ENCODE data around the gene GNPAT. TPM values are rescaled to one million over a fixed set of nuclear protein-coding genes. Genes with fewer than 3 reads are reported as not detected.

Gene GNPAT
- total and polyA plus RNA-seq, 10 of the 15 experiments (the other 5 are each of a cell fraction or from before 2014, with no cell fraction given): 24.0 to 70.6 (median 47.2) TPM

- TF ChIP-seq PKNOX1 (IDR thresholded peaks at IDR 0.05): peak; percentile 35; the same call in 1 of the 2 replicates
- no peak for TF ChIP-seq NFYB (IDR thresholded peaks at IDR 0.05; ENCODE audit: insufficient read depth, low read depth, low read length)
- no peak for TF ChIP-seq EGR1 (IDR thresholded peaks at IDR 0.05; ENCODE audit: borderline replicate concordance in 1 of 2, low read depth in 2 of 2, low read length in 2 of 2)
- TF ChIP-seq POLR2A (IDR thresholded peaks at IDR 0.05; ENCODE audit: low read depth, low read length): no peak
- no peak for TF ChIP-seq IRF3 (IDR thresholded peaks at IDR 0.05)
- peak in 1 of 2 experiments; percentile 39; a peak in 1 of 4 replicates for TF ChIP-seq ETV6 (conservative IDR thresholded peaks at IDR 0.05 in 1 of 2, IDR thresholded peaks at IDR 0.05 in 1 of 2; ENCODE audit: borderline replicate concordance in 1 of 2, low read depth in 1 of 2)
- TF ChIP-seq BRCA1 (IDR thresholded peaks at IDR 0.05; ENCODE audit: low read depth, low read length): no peak
- no peak for TF ChIP-seq SKIL (IDR thresholded peaks at IDR 0.05; ENCODE audit: low read depth, poor library complexity, severe bottlenecking)
- peak; percentile 33; the same call in 1 of the 2 replicates for TF ChIP-seq SPI1 (IDR thresholded peaks at IDR 0.05; ENCODE audit: borderline replicate concordance, insufficient read depth, low read depth, low read length)
- TF ChIP-seq GABPA (IDR thresholded peaks at IDR 0.05; ENCODE audit: low read depth): 0 out of 2 replicates have a peak, but pooled peaks have one; percentile 16
- TF ChIP-seq MXI1 (IDR thresholded peaks at IDR 0.05; ENCODE audit: low read depth, low read length): no peak
- Histone ChIP-seq H3K79me2 (ENCODE audit: control insufficient read depth, insufficient read depth, low read length) (peaks cover 5% of the 10 kb centered on the region), H3K27ac (ENCODE audit: control insufficient read depth, insufficient read depth) (peak overlapping the region; percentile 28; the same call in 1 of the 2 replicates), H3K9me3 (replicated peaks; ENCODE audit: control insufficient read depth, insufficient read depth, low read length) (no peaks in the 10 kb centered on the region), H3K4me3 (no peak overlapping the region), H3K4me1 (ENCODE audit: control insufficient read depth, insufficient read depth, low read length) (peaks cover 7% of the 10 kb centered on the region), H3K36me3 (ENCODE audit: control insufficient read depth in 2 of 2, insufficient read depth in 2 of 2, low read length in 1 of 2) (peaks cover 0 to 20% of the 10 kb centered on the region in 2 experiments; a peak in 2 of 4 replicates), H4K20me1 (ENCODE audit: control insufficient read depth, insufficient read depth) (no peaks in the 10 kb centered on the region), H3K4me2 (ENCODE audit: control insufficient read depth, insufficient read depth) (peak overlapping the region; percentile 35), H2AFZ (ENCODE audit: control insufficient read depth, low read depth, low read length) (peak overlapping the region; percentile 48), H3K27me3 (replicated peaks in 1 of 2; ENCODE audit: control insufficient read depth in 2 of 2, insufficient read depth in 2 of 2, low read length in 1 of 2) (no peaks in the 10 kb centered on the region), H3K9ac (ENCODE audit: control insufficient read depth, insufficient read depth, low read length) (no peak overlapping the region)
- BruUV-seq (replicated peaks): no TSS peak
- ChIA-PET RAD21 (ENCODE audit: unreplicated experiment) (no interaction called here), SMC1A (ENCODE audit: uncharacterized antibody, unreplicated experiment) (interaction anchor here (0.9 to 2.0 kb wide), 5 partner anchors 9 to 206 kb away, joined by 3 to 11 read pairs (median 3); no protein-coding TSS in a partner anchor), CTCF (interaction anchor here (1.0 to 1.7 kb wide), 2 partner anchors 9 to 18 kb away, joined by 4 to 6 read pairs; no protein-coding TSS in a partner anchor), POLR2A (interaction anchor here (0.6 kb wide), 2 partner anchors 129 to 163 kb away, joined by 5 read pairs; no protein-coding TSS in a partner anchor)
- peak; percentile 64 for FAIRE-seq
- ATAC-seq: peak; percentile 82
- intact Hi-C loops (cut with micrococcal nuclease; ENCODE audit: unreplicated experiment): no loop called here
- in situ Hi-C loops (cut with MboI): no loop called here
- WGBS (ENCODE audit: insufficient coverage, insufficient replicate concordance, low lambda C conversion rate, missing lambda C conversion rate): 55% methylated on average over 14 of the region's 14 CpGs
- no peak for DNase-seq (ENCODE audit: low read depth, low spot score)
Observed at GRCh38 chr1:231232870-231233734, 7.9 kb upstream of the GNPAT start.

Data from GM12878 (cell line).